Measurements from ENCODE around the gene KRT33B.
"Not testable (repeated sequence)": the region's sequence is repeated elsewhere in the genome, so short reads cannot be mapped to it uniquely, and the experiment has no call there.

The KRT33B gene

DNA sequence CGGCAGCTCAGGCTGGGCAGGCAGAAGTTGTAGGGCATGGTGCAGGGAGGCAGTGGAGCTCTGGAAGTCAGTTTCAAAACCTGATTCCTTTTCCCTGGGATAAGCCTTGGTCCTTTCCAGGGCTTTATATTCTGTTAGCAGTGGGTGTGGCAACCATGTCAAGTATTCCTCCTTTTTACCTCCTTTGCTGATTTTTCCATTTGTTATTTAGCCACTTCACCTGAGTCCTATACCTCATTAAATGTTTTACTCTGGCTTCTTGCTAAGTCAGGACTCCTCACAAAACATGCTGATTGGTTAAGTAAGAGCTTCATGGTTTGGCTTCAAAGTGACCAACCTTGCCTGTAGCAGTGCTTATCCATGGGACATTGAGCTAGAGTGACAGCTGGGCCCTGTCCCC, at the start of gene KRT33B:
Gene KRT33B, minus strand, starts transcription at position 101 of the 400 bp plus-strand sequence. Its CDS starts 63 bp downstream, at position 38.
- no peak for DNase-seq (ENCODE audit: low read depth in 2 of 2)

DNA sequence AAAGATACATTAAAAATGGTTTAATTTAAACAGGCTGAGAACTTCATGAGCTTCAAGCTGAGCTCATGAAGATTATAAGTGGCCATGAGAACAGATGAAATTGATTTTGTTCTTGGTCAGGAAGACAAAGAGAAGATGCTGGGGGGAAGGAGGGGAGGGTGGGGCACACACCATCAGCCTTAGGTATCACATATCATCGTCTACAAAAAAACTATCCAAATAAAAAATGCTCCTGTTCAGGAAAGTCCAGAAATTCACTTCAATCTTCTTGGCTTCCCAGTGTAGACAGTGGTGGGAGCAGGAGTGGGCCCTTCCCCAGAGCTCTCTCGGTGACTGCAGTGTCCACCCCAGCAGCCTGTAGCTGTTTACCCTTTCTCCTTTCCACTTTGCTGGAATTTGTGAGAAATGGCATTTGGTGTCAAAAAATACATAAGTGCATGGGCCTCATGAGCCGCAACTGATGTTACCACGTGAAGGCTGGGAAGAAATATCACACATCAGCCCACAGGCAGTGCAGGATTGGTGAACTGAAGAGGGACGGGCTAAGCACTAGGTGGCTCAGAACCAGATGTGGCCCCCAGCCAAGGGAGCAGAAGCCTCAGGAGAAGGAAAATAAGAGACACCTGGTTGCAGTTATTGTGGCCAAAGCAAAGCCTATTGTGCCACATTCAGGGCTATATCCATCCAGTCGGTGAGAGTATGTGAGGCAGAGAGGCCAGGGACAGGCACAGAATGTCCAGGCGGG, 48.7 kb upstream of the KRT33B start:
- DNase-seq (ENCODE audit: low read depth in 2 of 2): no peak

DNA sequence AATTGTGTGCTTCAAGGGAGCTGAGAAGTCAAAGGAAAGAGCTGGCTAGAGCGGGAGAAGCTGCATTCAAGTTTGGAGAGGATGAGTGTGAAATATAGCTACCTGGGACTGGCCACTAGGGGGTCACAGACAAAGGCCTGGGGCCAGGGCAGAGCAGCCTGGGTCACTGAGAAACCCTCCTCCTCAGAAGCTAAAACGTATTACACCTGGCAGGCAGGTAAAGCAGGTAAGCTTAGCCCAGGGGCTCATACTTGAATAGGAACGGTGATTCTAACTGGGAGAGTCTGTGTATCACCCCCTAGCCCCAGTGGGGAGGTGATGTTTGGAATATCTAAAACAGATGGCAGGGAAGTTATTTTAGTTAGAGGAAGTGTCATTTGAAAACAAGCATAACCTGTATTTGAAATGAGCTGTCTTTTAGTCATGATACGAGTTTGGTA, 48.0 kb upstream of the KRT33B start:
- DNase-seq (ENCODE audit: low read depth in 2 of 2): no peak

DNA sequence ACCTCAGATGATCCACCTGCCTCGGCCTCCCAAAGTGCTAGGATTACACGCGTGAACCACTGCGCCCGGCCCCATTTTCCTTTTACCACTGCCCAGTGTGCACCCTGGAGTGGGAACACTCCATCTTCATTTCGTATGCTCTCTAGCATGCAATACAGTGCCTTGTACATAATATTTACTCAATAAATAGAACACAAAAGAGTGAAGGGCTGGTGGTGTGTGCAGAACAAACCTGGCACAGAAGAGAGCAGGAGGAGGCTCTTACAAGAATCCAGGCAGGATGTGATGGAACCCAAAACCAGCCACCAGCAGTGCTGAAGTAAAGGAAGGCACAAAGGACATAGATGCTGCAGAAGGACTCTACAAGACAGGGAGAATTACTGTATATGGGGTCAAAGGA, 47.5 kb upstream of the KRT33B start:
- no peak for DNase-seq (ENCODE audit: low read depth in 2 of 2)

DNA sequence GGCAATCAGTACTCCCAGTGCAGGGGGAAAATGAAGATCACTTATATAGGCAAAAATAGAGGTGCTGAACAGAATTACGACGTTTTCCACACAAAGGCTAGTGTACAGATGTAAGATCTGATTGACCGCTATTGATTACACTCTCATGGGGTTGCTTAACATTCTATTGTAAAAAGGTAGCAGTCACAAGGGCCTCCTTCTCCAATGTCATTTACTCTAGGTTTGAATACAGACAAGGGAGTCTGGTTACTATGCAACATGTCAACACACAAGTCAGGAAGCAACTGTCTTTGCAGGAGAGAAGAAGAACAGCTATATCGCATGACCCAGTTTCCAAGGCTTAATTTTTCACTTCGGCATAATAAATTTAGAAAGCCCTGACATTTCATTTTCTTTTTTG, 46.9 kb upstream of the KRT33B start:
- DNase-seq (ENCODE audit: low read depth in 2 of 2): no peak

DNA sequence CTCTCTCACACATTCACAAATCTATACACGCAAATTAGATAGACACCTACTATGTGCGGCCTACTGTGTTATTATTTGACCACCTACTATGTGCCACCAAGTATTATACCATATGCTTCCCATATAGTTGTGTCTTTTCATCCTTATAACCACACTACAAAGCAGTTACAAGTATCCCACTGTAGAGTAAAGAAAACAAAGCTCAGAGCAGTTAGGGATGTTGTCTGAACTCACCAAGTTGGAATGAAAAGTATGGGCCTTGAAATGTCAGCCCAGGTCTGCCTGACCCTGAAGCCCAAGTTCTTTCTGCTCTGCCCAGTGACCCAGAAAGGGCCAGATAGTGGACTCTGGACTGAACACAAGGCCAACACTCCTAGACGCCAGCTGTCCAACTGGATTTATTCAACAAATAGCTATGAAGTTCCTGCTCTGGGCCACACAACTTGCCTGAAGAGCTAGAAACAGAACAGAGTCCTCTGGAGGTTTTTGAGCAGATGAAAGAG, 46.3 kb upstream of the KRT33B start:
- DNase-seq (ENCODE audit: low read depth in 2 of 2): no peak

DNA sequence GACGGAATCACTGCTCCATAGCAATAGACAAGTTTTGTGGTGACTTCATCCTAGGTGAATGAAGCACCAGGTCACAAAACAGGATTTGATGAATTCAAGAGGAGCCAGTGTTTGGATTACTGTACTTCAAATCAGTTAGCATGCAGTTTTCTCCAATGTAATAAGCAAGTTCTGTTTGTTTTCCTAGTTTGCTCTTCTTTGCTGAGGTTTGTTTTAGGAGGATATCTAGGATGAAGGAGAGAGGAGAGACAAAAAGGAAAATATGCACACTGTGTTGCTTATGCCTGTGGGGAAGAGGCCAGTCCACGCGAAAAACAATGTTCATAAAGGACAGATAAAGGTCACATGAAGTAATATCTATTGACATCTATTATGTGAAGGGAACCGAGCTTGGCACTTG, 45.8 kb upstream of the KRT33B start:
- DNase-seq (ENCODE audit: low read depth in 2 of 2): no peak

DNA sequence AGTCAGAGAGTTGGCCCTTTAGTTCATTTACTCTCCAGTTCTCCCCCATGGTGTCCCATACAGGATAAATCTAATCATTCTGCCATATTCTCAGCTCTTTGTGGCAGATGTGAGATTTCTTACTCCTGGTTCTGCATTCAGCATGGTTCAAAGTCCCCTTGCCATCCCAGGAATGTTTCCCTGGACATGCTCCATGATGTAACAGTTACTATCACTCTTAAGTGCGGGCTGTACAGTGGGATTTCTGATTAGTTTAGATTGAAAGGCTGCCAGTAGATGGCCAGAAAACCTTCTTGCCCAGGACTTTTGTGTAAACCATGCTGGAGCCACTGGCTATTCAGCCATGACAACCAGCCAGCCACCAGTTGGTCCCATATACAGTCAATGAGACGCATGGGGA, 44.4 kb upstream of the KRT33B start:
- no peak for DNase-seq (ENCODE audit: low read depth in 2 of 2)

DNA sequence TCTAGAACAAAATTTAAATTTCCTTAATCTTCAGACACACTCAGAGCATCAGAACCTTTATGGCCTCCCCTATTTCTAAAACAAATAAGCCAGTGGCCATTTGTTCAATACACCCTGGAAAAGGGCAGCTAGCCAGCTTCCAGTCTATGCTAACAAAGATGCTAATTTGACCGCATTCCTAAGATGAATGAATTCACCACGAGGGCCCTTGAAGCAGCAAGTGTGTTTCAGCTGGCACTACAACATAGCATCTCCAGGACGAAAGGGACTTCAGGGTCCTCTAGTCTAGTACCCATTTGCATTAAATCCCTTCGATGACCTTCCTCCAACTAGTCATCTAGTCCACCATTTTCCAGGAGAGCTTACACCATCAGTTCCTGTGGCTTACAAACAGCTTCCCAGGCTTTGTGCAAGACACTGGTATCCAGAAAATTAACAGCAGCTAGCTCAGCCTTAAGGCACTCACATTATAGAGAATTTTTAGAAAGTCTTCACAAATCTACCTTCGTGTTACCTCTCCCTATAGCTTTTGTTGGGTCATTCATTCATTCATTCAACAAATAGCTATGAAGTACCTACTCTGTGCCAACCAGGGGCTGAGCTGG, 43.8 kb upstream of the KRT33B start:
- DNase-seq (ENCODE audit: low read depth in 2 of 2): no peak

DNA sequence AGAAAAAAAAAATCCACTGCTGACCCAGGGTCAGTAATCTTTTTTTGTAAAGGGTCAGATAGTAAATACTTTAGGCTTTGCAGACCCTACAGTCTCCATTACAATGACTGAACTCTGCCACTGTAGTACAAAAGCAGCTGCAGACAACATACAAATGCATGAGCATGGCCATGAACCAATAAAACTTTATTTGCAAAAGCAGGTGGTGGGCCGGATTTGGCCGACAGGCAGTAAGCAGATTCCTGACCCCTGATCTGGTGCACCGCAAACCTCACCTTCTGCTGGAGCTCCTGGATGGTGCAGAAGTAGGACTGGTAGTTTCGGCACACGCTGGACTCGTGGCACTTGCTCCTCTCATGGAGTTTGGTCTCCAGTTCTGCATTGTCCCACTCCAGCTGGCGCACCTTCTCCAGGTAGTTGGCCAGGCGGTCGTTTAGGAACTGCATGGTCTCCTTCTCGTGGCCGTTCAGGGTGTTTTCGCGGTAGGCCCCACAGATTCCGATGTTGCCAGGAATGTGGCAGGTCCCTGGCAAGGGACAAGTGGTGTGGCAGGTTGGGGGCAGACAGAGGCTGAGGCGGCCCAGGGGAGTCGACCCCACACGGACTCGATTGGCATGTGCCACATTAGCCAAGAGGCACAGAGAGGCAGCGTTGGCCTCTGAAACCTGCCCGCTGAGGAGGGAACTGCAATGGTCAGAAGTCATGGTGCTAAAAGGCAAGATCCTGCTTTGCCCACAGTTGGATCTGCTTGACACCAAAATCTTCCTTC, 41.6 kb upstream of the KRT33B start:
- DNase-seq (ENCODE audit: low read depth in 2 of 2): no peak

DNA sequence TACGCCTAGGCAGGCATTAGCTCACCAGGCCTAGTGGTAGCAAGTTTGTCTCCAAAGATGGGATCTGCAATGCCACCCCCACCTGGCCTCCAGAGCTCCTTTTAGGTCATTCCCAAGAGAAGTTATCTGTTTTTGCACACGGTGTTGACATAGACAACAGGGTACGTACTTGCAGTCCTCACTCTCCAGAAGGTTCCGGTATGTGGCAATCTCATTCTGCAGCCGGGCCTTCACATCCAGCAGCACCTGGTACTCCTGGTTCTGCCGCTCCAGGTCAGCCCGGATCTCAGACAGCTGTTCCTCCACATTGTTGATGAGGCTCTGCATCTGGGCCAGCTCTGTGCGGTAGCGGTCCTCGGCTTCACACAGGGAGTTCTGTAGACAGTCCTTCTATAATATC, 37.6 kb upstream of the KRT33B start:
- no peak for DNase-seq (ENCODE audit: low read depth in 2 of 2)

DNA sequence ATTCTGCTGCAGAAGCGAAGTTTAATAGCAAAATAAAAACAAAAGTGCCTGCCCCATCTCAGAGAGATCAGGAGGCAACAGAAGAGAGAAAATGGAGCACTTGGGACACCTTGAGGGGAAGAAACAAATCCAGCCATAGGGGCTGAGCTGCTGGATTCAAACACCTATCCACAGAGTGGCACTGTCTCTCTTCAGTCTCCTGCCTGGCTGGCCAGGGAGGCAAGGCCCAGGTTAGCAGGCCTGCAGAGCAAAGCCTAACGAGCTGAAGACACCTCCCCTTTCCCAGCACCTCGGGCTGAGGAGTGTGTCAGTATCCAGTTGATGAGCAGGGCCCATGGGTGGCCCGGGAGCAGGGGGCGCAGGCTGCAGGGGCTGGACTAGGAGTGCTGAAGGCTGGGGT, 36.6 kb upstream of the KRT33B start:
- no peak for DNase-seq (ENCODE audit: low read depth in 2 of 2)

DNA sequence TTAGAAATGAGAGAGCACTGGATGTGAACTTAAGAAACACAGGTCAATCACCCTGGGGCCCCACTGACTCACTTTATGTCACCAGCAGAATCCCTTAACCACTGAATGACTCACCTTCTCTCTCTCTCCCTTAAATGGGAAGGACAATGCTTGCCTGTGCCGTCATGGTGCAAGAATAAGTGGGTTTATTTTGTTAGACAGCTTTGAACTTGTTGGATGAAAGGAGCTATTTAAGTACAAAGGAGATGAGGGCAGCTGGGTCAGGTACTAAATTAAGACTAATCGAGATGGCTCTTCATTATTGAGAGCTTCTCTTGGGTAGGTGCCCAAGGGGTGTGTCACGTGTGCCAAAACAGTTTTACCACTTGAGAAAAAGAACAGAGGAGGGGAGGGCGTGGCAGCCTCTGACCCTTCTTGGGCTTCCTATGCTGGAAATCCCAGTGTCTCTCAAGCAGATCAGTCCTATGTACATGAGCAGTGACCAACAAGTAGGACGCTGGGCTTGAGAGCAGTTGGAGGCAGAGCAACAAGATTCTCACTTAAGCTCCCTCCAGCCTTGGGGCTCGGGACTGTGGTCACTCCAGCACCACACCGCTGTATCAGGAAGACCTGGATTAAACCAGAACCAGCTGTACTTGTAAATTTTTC, 34.5 kb upstream of the KRT33B start:
- peak in 1 of 2 donors; percentile 12 for DNase-seq (ENCODE audit: low read depth in 2 of 2)

DNA sequence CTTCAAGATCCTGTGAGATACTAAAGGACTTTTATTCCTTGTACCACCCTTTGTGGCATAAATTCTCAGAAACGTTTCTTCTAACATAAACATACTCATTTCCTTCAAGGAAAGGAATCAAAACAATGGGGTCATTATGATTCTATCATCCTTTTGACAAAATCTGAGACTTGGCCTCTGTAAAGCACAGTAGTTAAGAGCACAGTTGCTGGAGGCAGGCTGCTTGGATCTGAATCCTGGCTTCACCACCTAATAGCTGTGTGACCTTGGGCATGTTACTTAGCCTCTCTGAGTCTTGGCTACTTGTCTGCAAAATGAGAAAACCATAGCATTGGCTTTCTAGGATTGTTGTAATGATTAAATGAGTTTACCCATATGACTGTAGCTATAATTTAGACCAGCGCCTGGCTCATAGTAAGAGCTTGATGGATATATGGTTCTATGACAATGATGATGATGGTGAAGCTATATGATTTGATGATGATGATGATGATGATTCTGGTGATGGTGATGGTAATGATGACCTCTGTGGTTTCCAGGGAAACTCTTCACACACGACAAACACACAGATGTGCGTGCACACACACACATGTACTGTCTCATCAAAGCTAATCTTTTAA, 33.9 kb upstream of the KRT33B start:
- DNase-seq (ENCODE audit: low read depth in 2 of 2): peak in 1 of 2 donors; percentile 31

DNA sequence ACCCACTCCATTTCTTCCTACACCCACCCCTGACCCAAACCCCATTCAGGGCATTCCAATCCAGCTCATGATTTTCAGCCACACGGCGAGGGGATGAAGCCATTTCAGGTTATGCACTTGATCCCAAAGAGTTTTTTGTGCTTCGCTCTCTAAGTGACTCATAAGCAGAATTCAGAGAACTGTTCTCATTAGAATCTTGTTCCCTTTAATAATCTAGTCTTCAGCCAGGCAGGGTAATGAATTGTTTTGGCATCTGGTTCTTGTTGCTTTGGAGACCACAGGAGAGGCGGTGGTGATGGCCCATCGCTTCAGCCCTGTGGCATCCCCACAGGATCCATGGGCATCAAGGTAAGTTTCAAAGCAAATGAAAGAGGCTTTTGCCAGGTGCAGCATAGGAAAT, 32.5 kb upstream of the KRT33B start:
- no peak for DNase-seq (ENCODE audit: low read depth in 2 of 2)

DNA sequence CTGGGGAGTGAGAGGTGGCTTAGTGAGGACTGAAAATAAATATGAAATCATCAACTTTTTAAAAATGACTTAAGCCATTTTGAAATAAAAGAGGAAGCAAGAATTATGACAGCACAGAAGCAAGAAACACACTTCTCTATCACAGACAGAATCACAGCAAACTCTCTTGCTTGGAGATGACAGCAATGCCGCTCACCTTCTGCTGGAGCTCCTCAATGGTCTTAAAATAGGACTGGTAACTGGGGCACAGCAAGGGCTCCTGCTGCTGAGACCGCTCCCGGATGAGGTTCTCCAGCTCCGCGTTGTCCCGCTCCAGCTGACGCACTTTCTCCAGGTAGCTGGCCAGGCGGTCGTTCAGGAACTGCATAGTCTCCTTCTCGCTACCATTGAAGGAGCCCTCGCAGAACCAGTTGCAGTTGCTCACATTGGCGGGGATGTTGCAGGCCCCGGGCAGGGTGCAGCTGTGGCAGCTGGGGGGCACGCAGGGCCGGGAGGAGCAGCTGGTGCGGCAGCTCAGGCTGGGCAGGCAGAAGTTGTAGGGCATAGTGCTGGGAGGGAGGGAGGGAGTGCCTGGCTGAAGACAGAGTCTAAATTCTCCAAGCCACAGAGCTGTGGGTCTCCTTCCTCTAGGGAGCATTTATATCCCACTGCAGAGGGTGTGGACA, 27.5 kb upstream of the KRT33B start, which contains the start of gene KRT31:
Gene KRT31, minus strand, starts transcription at position 613 of the 665 bp plus-strand sequence. Its CDS starts 69 bp downstream, at position 544.
- DNase-seq (ENCODE audit: low read depth in 2 of 2): no peak

DNA sequence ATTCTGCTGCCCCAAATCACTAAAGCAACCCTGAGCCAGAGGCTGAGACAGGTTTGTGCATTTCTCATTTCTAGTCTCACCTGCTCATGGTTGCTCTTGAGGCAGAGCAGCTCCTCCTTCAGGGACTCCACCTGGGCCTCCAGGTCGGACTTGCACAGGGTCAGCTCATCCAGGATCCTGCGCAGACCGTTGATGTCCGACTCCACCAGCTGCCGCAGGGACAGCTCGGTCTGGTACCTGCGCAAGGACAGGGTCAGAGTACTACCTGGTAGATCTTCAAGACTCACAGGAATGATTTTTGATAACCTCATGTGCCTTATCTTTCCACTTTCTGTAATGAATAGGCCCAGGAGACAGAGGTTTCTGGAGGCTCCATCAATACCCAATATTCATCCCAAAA, 26.7 kb upstream of the KRT33B start:
- DNase-seq (ENCODE audit: low read depth in 2 of 2): no peak

DNA sequence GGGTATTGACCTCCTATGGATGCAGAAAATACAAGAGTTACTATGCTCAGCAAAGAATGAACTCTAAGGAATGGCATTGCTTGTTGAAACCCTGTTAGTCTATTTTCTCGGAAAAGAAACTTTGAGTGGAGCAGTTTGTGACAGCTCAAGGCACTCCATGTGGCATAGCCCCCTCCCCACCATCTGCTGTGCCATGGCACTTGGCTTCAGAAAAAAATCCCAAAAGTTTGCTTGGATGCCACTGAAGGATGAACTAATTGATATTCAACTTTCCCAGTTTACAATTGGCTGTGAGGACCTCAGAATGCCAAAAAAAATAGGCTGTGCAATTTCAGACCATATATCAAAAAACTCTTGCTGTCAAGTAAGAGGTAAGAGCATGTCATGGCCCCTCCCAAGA, 26.0 kb upstream of the KRT33B start:
- no peak for DNase-seq (ENCODE audit: low read depth in 2 of 2)

DNA sequence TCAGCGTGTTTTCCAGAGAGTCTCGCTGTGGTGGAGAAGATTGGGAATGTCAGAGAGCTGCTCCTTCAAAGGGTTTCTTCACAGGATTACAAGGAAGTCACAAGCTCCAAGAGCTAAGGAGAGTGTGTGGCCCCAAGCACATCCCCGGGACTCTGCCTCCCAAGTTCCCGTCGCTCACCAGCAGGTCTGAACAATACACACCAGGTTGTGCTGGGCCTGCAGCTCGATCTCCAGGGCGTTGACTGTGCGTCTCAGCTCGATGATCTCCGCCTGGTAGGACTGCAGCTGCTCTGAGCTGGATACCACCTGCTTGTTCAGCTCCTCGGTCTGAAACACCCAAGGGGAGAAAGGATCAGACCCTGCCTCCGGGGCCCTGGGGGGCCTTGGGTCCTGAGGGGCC, 25.4 kb upstream of the KRT33B start:
- DNase-seq (ENCODE audit: low read depth in 2 of 2): not testable (repeated sequence)

DNA sequence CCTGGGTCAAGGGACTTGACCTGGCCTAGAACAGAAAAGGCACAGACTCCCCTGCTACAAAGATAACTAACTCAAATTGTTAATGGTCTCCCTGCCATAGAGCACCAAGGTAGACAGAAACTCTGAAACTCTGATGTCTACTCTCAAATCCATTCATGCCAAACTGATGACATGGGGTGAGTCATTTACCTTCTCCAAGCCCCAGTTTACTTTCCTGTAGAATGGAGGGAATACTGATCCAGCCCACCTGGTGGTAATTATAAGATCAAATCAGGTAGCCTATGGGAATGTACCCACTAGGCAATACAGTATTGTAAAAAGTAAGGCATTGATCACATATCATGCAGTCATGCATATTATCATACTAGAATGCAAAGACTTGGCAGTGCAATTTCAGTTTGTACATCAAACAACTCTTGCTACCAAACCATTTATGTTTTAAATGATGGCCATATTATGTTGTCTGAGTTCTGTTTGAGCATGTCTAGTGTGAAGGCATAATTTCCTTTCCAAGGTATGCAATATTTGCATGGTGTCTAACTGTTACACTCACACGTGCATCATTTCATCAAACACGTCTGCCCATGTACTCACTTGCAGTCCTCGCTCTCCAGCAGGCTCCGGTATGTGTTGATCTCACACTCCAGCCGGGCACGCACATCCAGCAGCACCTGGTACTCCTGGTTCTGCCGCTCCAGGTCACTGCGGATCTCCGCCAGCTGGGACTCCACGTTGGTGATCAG, 24.8 kb upstream of the KRT33B start:
- no peak for DNase-seq (ENCODE audit: low read depth in 2 of 2)

Data from activated CD4-positive, alpha-beta T cell treated with anti-CD3 and anti-CD28 coated beads for 24 hours (primary cell).